NCI-H2081 treated with DMSO at 0.1 percent for 48 hours (cell line): Measurements from ENCODE around the gene ABHD18.
"Not testable (repeated sequence)": the region's sequence is repeated elsewhere in the genome, so short reads cannot be mapped to it uniquely, and the experiment has no call there.

Experiments
- DNase-seq: peaks from one replicate; lab custom pipeline; 2025; lab: John Stamatoyannopoulos, UW

The ABHD18 gene

GRCh38 chr4:127993151-127993550, 27.9 kb downstream of the ABHD18 start:
- no peak for DNase-seq

- DNase-seq = no peak
Measured at GRCh38 chr4:127995776-127996175, 30.6 kb downstream of the ABHD18 start.

- not testable (repeated sequence) for DNase-seq
Measured at GRCh38 chr4:127996521-127996920, 31.3 kb downstream of the ABHD18 start.

GRCh38 chr4:127997534-127998388, 32.6 kb downstream of the ABHD18 start:
- DNase-seq = no peak

GRCh38 chr4:128006592-128006991, 41.4 kb downstream of the ABHD18 start:
- DNase-seq = no peak

- DNase-seq = no peak
Measured at GRCh38 chr4:128009428-128009827, 44.2 kb downstream of the ABHD18 start.

GRCh38 chr4:128025319-128025718, 60.1 kb downstream of the ABHD18 start:
- no peak for DNase-seq

- DNase-seq = no peak
Measured at GRCh38 chr4:128029907-128030306, 64.7 kb downstream of the ABHD18 start.

GRCh38 chr4:128031756-128032384, 66.7 kb downstream of the ABHD18 start:
- DNase-seq = no peak

- DNase-seq = no peak
Measured at GRCh38 chr4:128039568-128039967, 74.4 kb downstream of the ABHD18 start.

- DNase-seq = not testable (repeated sequence)
Measured at GRCh38 chr4:128047019-128047418, 81.8 kb downstream of the ABHD18 start.

GRCh38 chr4:128047514-128047913, 82.3 kb downstream of the ABHD18 start:
- not testable (repeated sequence) for DNase-seq

- DNase-seq = not testable (repeated sequence)
Measured at GRCh38 chr4:128051229-128051628, 86.0 kb downstream of the ABHD18 start.

- DNase-seq = not testable (repeated sequence)
Measured at GRCh38 chr4:128054907-128055306, 89.7 kb downstream of the ABHD18 start.

GRCh38 chr4:128055441-128056206, 90.4 kb downstream of the ABHD18 start:
- DNase-seq = not testable (repeated sequence)

GRCh38 chr4:128056396-128056795, 91.2 kb downstream of the ABHD18 start:
- DNase-seq = no peak

GRCh38 chr4:128060121-128060698, 95.0 kb downstream of the ABHD18 start:
- no peak for DNase-seq

GRCh38 chr4:128060699-128061565, 95.7 kb downstream of the ABHD18 start, which contains the start of gene LARP1B:
LARP1B (plus strand) TSS chr4:128061312; CDS start chr4:128074952, 13,640 bp downstream.
- DNase-seq = peak; percentile 37

- DNase-seq = peak; percentile 59
Measured at GRCh38 chr4:128061566-128062536, 96.6 kb downstream of the ABHD18 start.

GRCh38 chr4:128066453-128066820, 101.2 kb downstream of the ABHD18 start:
- not testable (repeated sequence) for DNase-seq
